Esophagus muscularis mucosa (tissue), 4 donors: ENCODE measurements around the gene ZNF79. TPM values are rescaled to one million over a fixed set of nuclear protein-coding genes. Genes with fewer than 3 reads are reported as not detected.

Experiments used
- DNase-seq: peaks from one replicate; pipeline ENCODE4 v3.0.0-alpha.2; 2017; ENCODE audit errors: extremely low spot score
- H3K27ac ChIP-seq, 4 donors: fragments of 200-600 bp; sonication (generic); replicated peaks in 1 of 4; 1 replicate in 3 of 4; 2 replicates in 1 of 4; pipeline ENCODE4 v1.5.1; 2016 to 2019; ENCODE audit warnings: mild to moderate bottlenecking in 1 of 4
- H3K27me3 ChIP-seq, 4 donors: fragments of 200-600 bp; sonication (generic); one replicate each; pipeline versions ENCODE4 v1.5.1 to v1.6.0; 2016 to 2019
- H3K36me3 ChIP-seq, 4 donors: fragments of 200-600 bp; sonication (generic); one replicate each; pipeline ENCODE4 v1.5.1; 2016 to 2019
- H3K4me1 ChIP-seq, 4 donors: fragments of 200-600 bp; sonication (generic); one replicate each; pipeline ENCODE4 v1.5.1; 2016 to 2019
- H3K4me3 ChIP-seq, 4 donors: fragments of 200-600 bp; sonication (generic); 1 replicate in 2 of 4; 2 replicates in 2 of 4; pipeline ENCODE4 v1.5.1; 2016 to 2019; ENCODE audit warnings: mild to moderate bottlenecking in 4 of 4, moderate library complexity in 1 of 4
- H3K9me3 ChIP-seq, 4 donors: fragments of 200-600 bp; sonication (generic); 1 replicate in 3 of 4; 2 replicates in 1 of 4; pipeline ENCODE4 v1.5.1; 2016 to 2019
- EP300 ChIP-seq: sonication (generic); formaldehyde crosslinking; IDR thresholded peaks from one replicate; pipeline ENCODE4 v1.6.1; 2017; ENCODE audit warnings: antibody characterized with exemption
- POLR2A ChIP-seq: fragments of 450-650 bp; IDR thresholded peaks from one replicate; pipeline ENCODE4 v1.6.1; 2017; ENCODE audit warnings: antibody characterized with exemption, moderate library complexity, mild to moderate bottlenecking, low read depth
- POLR2AphosphoS5 ChIP-seq, 2 donors: sonication (generic); formaldehyde crosslinking; IDR thresholded peaks; one replicate each; pipeline ENCODE4 v1.6.1; 2017; ENCODE audit warnings: antibody characterized with exemption in 2 of 2
- WGBS: methylation state at CpG from one replicate; pipeline ENCODE4 v1.1.5; 2018; 5-methylcytosine and 5-hydroxymethylcytosine counted together
- intact Hi-C: fragments of 100-400 bp; cut with DNase I; formaldehyde crosslinking; loops from one replicate; pipeline ENCODE4 v1.15.1; 2023
- total RNA-seq, 4 donors: library from RNA; depleted of rRNA; stranded (reverse); fragments of >200 nt; gene quantifications; one replicate each; pipeline versions ENCODE4 v1.1.0 to v1.2.1, GENCODE V29; 2016
- TF ChIP-seq, protein P1 (sequence below), 3 experiments: fragments of 200-600 bp in 2 of 3; fragments of 450-650 bp in 1 of 3; sonication (generic) in 2 of 3; IDR thresholded peaks; one replicate each; pipeline ENCODE4 v1.5.1; 2017 to 2019; ENCODE audit warnings: antibody characterized with exemption in 3 of 3, mild to moderate bottlenecking in 2 of 3, moderate library complexity in 1 of 3

ZNF79 gene
- total RNA-seq, 4 donors from 2014 or later, result 8.3 to 12.8 (median 11.2) TPM

DNA sequence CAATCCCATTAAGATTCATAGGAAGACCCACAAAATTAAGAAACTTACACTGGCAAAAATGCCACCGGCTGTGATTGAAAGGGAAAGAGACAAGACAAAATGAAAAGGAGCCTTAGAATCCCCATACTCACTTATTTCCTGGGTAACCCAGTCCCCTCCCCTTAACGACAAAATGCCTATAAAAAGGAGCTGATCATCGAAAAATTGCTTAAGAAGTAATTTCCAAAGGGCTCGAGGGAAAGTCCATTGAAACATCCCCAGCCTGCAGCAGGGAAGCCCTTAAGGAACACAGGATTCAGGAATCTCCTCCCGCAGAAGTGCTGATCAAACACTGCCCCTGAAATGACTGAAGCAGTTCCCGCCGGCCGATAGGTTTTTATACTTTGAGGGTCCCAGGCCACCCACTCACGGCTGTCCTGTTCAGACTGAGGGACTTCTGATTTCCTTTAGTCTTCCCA, 677 bp upstream of the ZNF79 start:
- DNase-seq, result no peak
- no peaks in the 10 kb centered on the region for H3K9me3 ChIP-seq
- WGBS, result under 1% methylated on average over 9 of the region's 9 CpGs
- no peaks in the 10 kb centered on the region for H3K27me3 ChIP-seq
- no peak for TF ChIP-seq POLR2AphosphoS5 (IDR thresholded peaks at IDR 0.05)
- TF ChIP-seq, protein P1, sequence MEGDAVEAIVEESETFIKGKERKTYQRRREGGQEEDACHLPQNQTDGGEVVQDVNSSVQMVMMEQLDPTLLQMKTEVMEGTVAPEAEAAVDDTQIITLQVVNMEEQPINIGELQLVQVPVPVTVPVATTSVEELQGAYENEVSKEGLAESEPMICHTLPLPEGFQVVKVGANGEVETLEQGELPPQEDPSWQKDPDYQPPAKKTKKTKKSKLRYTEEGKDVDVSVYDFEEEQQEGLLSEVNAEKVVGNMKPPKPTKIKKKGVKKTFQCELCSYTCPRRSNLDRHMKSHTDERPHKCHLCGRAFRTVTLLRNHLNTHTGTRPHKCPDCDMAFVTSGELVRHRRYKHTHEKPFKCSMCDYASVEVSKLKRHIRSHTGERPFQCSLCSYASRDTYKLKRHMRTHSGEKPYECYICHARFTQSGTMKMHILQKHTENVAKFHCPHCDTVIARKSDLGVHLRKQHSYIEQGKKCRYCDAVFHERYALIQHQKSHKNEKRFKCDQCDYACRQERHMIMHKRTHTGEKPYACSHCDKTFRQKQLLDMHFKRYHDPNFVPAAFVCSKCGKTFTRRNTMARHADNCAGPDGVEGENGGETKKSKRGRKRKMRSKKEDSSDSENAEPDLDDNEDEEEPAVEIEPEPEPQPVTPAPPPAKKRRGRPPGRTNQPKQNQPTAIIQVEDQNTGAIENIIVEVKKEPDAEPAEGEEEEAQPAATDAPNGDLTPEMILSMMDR (IDR thresholded peaks at IDR 0.05), result no peak
- no peak for TF ChIP-seq EP300
- no peak for TF ChIP-seq POLR2A
- H3K4me3 ChIP-seq, result peak overlapping the region; percentile 70 to 90 (median 73)
- peak overlapping the region; percentile 83 to 94 (median 86) for H3K27ac ChIP-seq
- intact Hi-C loops, result no loop called here
- peaks cover under 1 to 9% (median 3%) of the 10 kb centered on the region in 4 donors for H3K36me3 ChIP-seq
- H3K4me1 ChIP-seq, result peaks cover 30 to 55% (median 42%) of the 10 kb centered on the region in 4 donors

DNA sequence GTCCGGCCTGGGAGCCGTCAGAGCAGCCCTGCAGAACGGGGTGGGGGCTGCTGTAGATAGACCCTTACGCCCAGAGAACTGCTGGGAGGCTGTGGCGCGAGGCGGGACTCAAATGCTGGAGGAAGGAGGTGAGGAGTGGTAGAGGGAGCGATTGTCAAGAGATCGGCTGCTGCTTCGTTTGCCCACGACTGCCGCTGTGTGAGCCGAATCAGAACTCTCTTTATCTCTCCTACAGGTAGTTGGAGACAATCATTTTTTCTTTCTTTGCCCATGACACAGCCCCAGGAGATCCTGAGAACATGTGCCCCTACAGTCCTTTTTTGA, 456 bp downstream of the ZNF79 start:
- intact Hi-C loops, result no loop called here
- WGBS, result 0% methylated on average over 13 of the region's 13 CpGs
- H3K27ac ChIP-seq, result peak overlapping the region; percentile 83 to 94 (median 86)
- no peaks in the 10 kb centered on the region for H3K27me3 ChIP-seq
- no peak for DNase-seq
- peaks cover 12 to 17% (median 14%) of the 10 kb centered on the region in 4 donors for H3K36me3 ChIP-seq
- peaks cover 30 to 55% (median 42%) of the 10 kb centered on the region in 4 donors for H3K4me1 ChIP-seq
- no peaks in the 10 kb centered on the region for H3K9me3 ChIP-seq
- H3K4me3 ChIP-seq, result peak overlapping the region; percentile 70 to 90 (median 73)
- TF ChIP-seq EP300 (no peak), POLR2AphosphoS5 (IDR thresholded peaks at IDR 0.05) (no peak), POLR2A (no peak)
- TF ChIP-seq, protein P1 (IDR thresholded peaks at IDR 0.05), result no peak

DNA sequence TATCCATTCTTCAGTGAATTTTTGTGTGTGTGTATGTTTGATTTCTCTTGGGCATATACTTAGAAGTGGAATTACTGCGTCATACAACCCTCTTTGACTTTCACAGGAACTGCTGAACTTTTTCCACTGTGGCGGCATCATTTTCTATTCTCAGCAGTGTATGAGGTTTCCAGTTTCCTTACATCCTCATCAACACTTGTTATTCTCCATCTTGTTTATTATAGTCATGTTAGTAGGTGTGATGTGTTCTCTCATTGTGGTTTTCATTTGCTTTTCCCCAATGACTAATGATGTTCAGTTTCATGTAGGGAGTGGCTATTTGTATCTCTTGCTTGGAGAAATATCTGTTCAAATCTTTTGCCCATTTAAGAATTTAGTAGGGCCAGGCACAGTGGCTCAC, 2.6 kb downstream of the ZNF79 start:
- Histone ChIP-seq H3K9me3 (no peaks in the 10 kb centered on the region), H3K4me1 (peaks cover 30 to 53% (median 42%) of the 10 kb centered on the region in 4 donors), H3K27ac (no peak overlapping the region), H3K4me3 (no peak overlapping the region), H3K36me3 (peaks cover 19 to 35% (median 33%) of the 10 kb centered on the region in 4 donors), H3K27me3 (no peaks in the 10 kb centered on the region)
- TF ChIP-seq POLR2AphosphoS5 (IDR thresholded peaks at IDR 0.05) (no peak), POLR2A (no peak), EP300 (no peak)
- TF ChIP-seq, protein P1 (IDR thresholded peaks at IDR 0.05), result no peak
- no peak for DNase-seq
- intact Hi-C loops, result no loop called here
- WGBS, result 87% methylated on average over 2 of the region's 2 CpGs

DNA sequence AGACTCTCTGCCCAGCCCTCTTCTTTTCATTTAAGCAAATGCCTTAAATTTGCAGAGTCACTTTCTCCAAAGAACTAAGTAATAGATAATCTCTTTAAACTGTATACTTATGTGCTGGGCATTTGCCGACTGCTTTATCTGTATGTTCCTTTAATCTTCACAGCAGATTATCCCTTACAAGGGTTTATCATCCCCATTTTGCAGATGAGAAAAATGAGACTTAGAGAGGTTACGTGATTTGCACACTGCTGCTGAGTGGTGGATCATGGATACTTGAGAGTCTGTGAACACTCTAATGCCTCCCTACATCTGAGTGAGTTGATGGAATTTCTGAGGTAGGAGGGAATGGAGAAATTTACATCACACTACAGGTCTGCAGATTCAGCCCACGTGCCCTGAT, 4.2 kb downstream of the ZNF79 start:
- 95% methylated on average over 3 of the region's 3 CpGs for WGBS

More for the DNA sequence above, 4.2 kb downstream of the ZNF79 start:
- H3K27ac ChIP-seq, result no peak overlapping the region
- no peak for DNase-seq
- H3K4me3 ChIP-seq, result no peak overlapping the region
- H3K4me1 ChIP-seq, result peaks cover 17 to 37% (median 28%) of the 10 kb centered on the region in 4 donors
- TF ChIP-seq, protein P1 (IDR thresholded peaks at IDR 0.05), result no peak
- TF ChIP-seq EP300 (no peak), POLR2AphosphoS5 (IDR thresholded peaks at IDR 0.05) (no peak), POLR2A (no peak)
- peaks cover 19 to 41% (median 38%) of the 10 kb centered on the region in 4 donors for H3K36me3 ChIP-seq
- H3K9me3 ChIP-seq, result no peaks in the 10 kb centered on the region
- H3K27me3 ChIP-seq, result no peaks in the 10 kb centered on the region
- intact Hi-C loops, result no loop called here
